Right lobe of liver (tissue), 6 donors: Measurements from ENCODE around the gene TNIP1. TPM values are rescaled to one million over a fixed set of nuclear protein-coding genes. Genes with fewer than 3 reads are reported as not detected.

Experiments used
- ATAC-seq, 4 donors: fragments of 200-7000 bp; cut with Tn5 transposase; one replicate each; pipeline ENCODE4 v1.9.1; 2020; ENCODE audit warnings: mild to moderate bottlenecking in 4 of 4, moderate library complexity in 4 of 4
- DNase-seq, 3 donors: peaks; one replicate each; pipeline ENCODE4 v3.0.0-alpha.2; 2020
- H3K27ac ChIP-seq, 3 donors: fragments of 200-600 bp; one replicate each; pipeline ENCODE4 v1.8.0; 2022
- H3K27me3 ChIP-seq, 2 donors: fragments of 200-600 bp; one replicate each; pipeline ENCODE4 v1.8.0; 2022
- H3K36me3 ChIP-seq, 4 donors: fragments of 200-600 bp; sonication (generic) in 1 of 4; one replicate each; pipeline versions ENCODE4 v1.5.1 to v1.8.0; 2017 to 2022; ENCODE audit warnings: control low read depth in 1 of 4
- H3K4me1 ChIP-seq, 4 donors: fragments of 200-600 bp; sonication (generic) in 1 of 4; one replicate each; pipeline versions ENCODE4 v1.5.1 to v1.8.0; 2017 to 2022; ENCODE audit warnings: control low read depth in 1 of 4
- H3K4me3 ChIP-seq, 3 donors: fragments of 200-600 bp; one replicate each; pipeline ENCODE4 v1.8.0; 2022
- H3K9me3 ChIP-seq, 4 donors: fragments of 200-600 bp; sonication (generic) in 1 of 4; one replicate each; pipeline versions ENCODE4 v1.5.1 to v1.8.0; 2017 to 2022; ENCODE audit warnings: control low read depth in 1 of 4
- CTCF ChIP-seq, 4 donors: fragments of 200-600 bp in 3 of 4; fragments of 450-650 bp in 1 of 4; IDR thresholded peaks; one replicate each; pipeline versions ENCODE4 v1.5.1 to v1.8.0; 2016 to 2022; ENCODE audit warnings: antibody characterized with exemption in 4 of 4, mild to moderate bottlenecking in 2 of 4
- POLR2A ChIP-seq: fragments of 450-650 bp; IDR thresholded peaks from one replicate; pipeline ENCODE4 v1.6.1; 2017; ENCODE audit warnings: antibody characterized with exemption, mild to moderate bottlenecking
- WGBS: methylation state at CpG from one replicate; pipeline ENCODE4 v1.1.6; 2018; ENCODE audit warnings: low coverage, low lambda C conversion rate; ENCODE audit not compliant: insufficient coverage; ENCODE audit errors: missing lambda C conversion rate; 5-methylcytosine and 5-hydroxymethylcytosine counted together
- intact Hi-C, 2 donors: fragments of 100-400 bp; cut with DNase I; formaldehyde crosslinking; loops; one replicate each; pipeline versions ENCODE4 v1.11.2 to v1.14.1; 2022
- long read RNA-seq: library from polyadenylated mRNA; unstranded; transcript quantifications from one replicate; pipeline ENCODE4 v2.0.0, GENCODE V29; 2019
- total RNA-seq, 6 experiments: library from RNA; depleted of rRNA in 2 of 6; stranded (reverse); fragments of >200 nt in 2 of 6; fragmentation: NEBNext Ultra II Directional in 3 of 6; extraction: Animal tissue kit (Norgen Biotek cat#: 25700) in 3 of 6; gene quantifications; one replicate each; pipeline versions ENCODE4 v1.1.0 to v1.2.4, GENCODE V29; 2016 to 2023
- donor health status: DM: no; HTN: yes; CAD: no.
- donor health status: DM: no; HTN: no; CAD: no.
- donor health status: DM: no; HTN: no; CAD: no.
- donor health status: DM: no; HTN: yes; CAD: no.
- donor health status: DM: no; HTN: yes; CAD: no.

The TNIP1 gene
- total RNA-seq = 100 to 1,000 TPM in 1 of 6 experiments, 10 to 100 TPM in 5; 70.1 to 155 (median 79.1) TPM
- long read RNA-seq, partial matches to known transcripts = 2 of 4 reads
- long read RNA-seq, other reads (novel, unspliced or antisense) = 0 of 4 reads

GRCh38 chr5:151080613-151081430 is at the start of gene TNIP1:
Gene TNIP1, minus strand, starts transcription at chr5:151081034. Its CDS starts 15,939 bp downstream, at chr5:151065095.
- no peaks in the 10 kb centered on the region for H3K27me3 ChIP-seq
- no peaks in the 10 kb centered on the region for H3K9me3 ChIP-seq
- peaks cover 0 to 63% (median 31%) of the 10 kb centered on the region in 4 donors for H3K4me1 ChIP-seq
- H3K27ac ChIP-seq = peak within 1 kb of the TSS; percentile 96 to 99 (median 99)
- peak; percentile 76 to 93 (median 88) for ATAC-seq
- TF ChIP-seq CTCF (IDR thresholded peaks at IDR 0.05) (peak in 2 of 4 donors; percentile 5 to 6), POLR2A (peak; percentile 87)
- intact Hi-C loops = no loop called here
- H3K4me3 ChIP-seq = peak within 1 kb of the TSS; percentile 65 to 96 (median 92)
- DNase-seq = peak; percentile 98
- no peaks in the 10 kb centered on the region for H3K36me3 ChIP-seq
- 0% methylated on average over 4 of the region's 86 CpGs for WGBS

GRCh38 chr5:151130235-151130921 is 49.5 kb upstream of the TNIP1 start:
- Histone ChIP-seq H3K9me3 (no peaks in the 10 kb centered on the region), H3K27me3 (no peaks in the 10 kb centered on the region), H3K36me3 (peaks cover 0 to 87% (median 45%) of the 10 kb centered on the region in 4 donors), H3K4me1 (peaks cover 0 to 3% (median 0%) of the 10 kb centered on the region in 4 donors), H3K4me3 (no peak overlapping the region), H3K27ac (no peak overlapping the region)
- no peak for DNase-seq
- no peak for ATAC-seq
- WGBS = 100% methylated on average over 3 of the region's 8 CpGs
- intact Hi-C loops = loop anchor here in 1 of 2 donors (5.0 kb wide), 1 partner anchor 37 kb away; no protein-coding TSS in a partner anchor
- TF ChIP-seq POLR2A (no peak), CTCF (IDR thresholded peaks at IDR 0.05) (no peak)

- TF ChIP-seq POLR2A = no peak
- 56% methylated on average over 3 of the region's 4 CpGs for WGBS
Measured at GRCh38 chr5:151128817-151129216, 48.0 kb upstream of the TNIP1 start.

GRCh38 chr5:151127926-151128325 is 47.1 kb upstream of the TNIP1 start:
- Histone ChIP-seq H3K9me3 (no peaks in the 10 kb centered on the region), H3K27ac (no peak overlapping the region), H3K4me1 (peaks cover 0 to 8% (median 0%) of the 10 kb centered on the region in 4 donors), H3K27me3 (no peaks in the 10 kb centered on the region), H3K36me3 (peaks cover under 1 to 68% (median 33%) of the 10 kb centered on the region in 4 donors), H3K4me3 (no peak overlapping the region)
- TF ChIP-seq POLR2A (no peak), CTCF (IDR thresholded peaks at IDR 0.05) (no peak)
- no peak for ATAC-seq
- intact Hi-C loops = loop anchor here in 1 of 2 donors (10.0 kb wide), 1 partner anchor 117 kb away; no protein-coding TSS in a partner anchor
- no peak for DNase-seq
- 94% methylated on average over 5 of the region's 8 CpGs for WGBS

More at GRCh38 chr5:151128817-151129216, 48.0 kb upstream of the TNIP1 start:
- H3K4me1 ChIP-seq = peaks cover 0 to 5% (median 0%) of the 10 kb centered on the region in 4 donors
- no peaks in the 10 kb centered on the region for H3K27me3 ChIP-seq
- intact Hi-C loops = loop anchor here in 1 of 2 donors (10.0 kb wide), 1 partner anchor 116 kb away; no protein-coding TSS in a partner anchor
- no peak overlapping the region for H3K4me3 ChIP-seq
- no peaks in the 10 kb centered on the region for H3K9me3 ChIP-seq
- ATAC-seq (no peak), DNase-seq (no peak)
- H3K27ac ChIP-seq = no peak overlapping the region
- H3K36me3 ChIP-seq = peaks cover 0 to 73% (median 36%) of the 10 kb centered on the region in 4 donors
